GM23338 (cell line): ENCODE data around the gene FXYD5. TPM values are rescaled to one million over a fixed set of nuclear protein-coding genes. Genes with fewer than 3 reads are reported as not detected.

ENCODE experiments used
- ATAC-seq: fragments of 200-7000 bp; cut with Tn5 transposase; 3 replicates; pipeline ENCODE4 v1.9.1; 2020
- DNase-seq: peaks from one replicate; pipeline ENCODE4 v3.0.0-alpha.2; 2015; ENCODE audit warnings: low spot score
- H2AFZ ChIP-seq: fragments of 200-600 bp; sonication (generic); 2 replicates; pipeline ENCODE4 v1.8.0; 2016; ENCODE audit warnings: antibody characterized with exemption, mild to moderate bottlenecking, moderate library complexity
- H3F3A ChIP-seq: fragments of 200-600 bp; sonication (generic); replicated peaks from 2 replicates; pipeline ENCODE4 v1.8.0; 2017; ENCODE audit warnings: antibody characterized with exemption, mixed run types, low read depth
- H3K27ac ChIP-seq: fragments of 200-600 bp; sonication (generic); 2 replicates; pipeline ENCODE4 v1.6.1; 2016; ENCODE audit warnings: low read depth
- H3K27me3 ChIP-seq: fragments of 200-600 bp; sonication (generic); 2 replicates; pipeline ENCODE4 v1.8.0; 2016; ENCODE audit warnings: mild to moderate bottlenecking, mixed run types, moderate library complexity; ENCODE audit not compliant: insufficient read depth
- H3K36me3 ChIP-seq: fragments of 200-600 bp; sonication (generic); 2 replicates; pipeline ENCODE4 v1.8.0; 2016; ENCODE audit warnings: mild to moderate bottlenecking; ENCODE audit not compliant: insufficient read depth
- H3K4me1 ChIP-seq: fragments of 200-600 bp; sonication (generic); 2 replicates; pipeline ENCODE4 v1.8.0; 2016; ENCODE audit warnings: mild to moderate bottlenecking, moderate library complexity; ENCODE audit not compliant: insufficient read depth
- H3K4me2 ChIP-seq: fragments of 200-600 bp; sonication (generic); 2 replicates; pipeline ENCODE4 v1.7.1; 2017; ENCODE audit warnings: mixed run types
- H3K4me3 ChIP-seq: fragments of 200-600 bp; sonication (generic); 2 replicates; pipeline ENCODE4 v1.6.1; 2016; ENCODE audit warnings: mixed run types
- H3K79me2 ChIP-seq: fragments of 200-600 bp; sonication (generic); replicated peaks from 2 replicates; pipeline ENCODE4 v1.8.0; 2017; ENCODE audit warnings: mild to moderate bottlenecking; ENCODE audit not compliant: insufficient read depth
- H3K9me2 ChIP-seq: fragments of 200-600 bp; sonication (generic); 2 replicates; pipeline ENCODE4 v1.8.0; 2017; ENCODE audit not compliant: insufficient read depth
- H4K20me1 ChIP-seq: fragments of 200-600 bp; sonication (generic); replicated peaks from 2 replicates; pipeline ENCODE4 v1.8.0; 2017; ENCODE audit warnings: mild to moderate bottlenecking; ENCODE audit not compliant: insufficient read depth
- H3K27ac Mint-ChIP-seq: 2 replicates; pipeline ENCODE4 v1.8.0; 2020; ENCODE audit warnings: inconsistent platforms, mild to moderate bottlenecking, moderate library complexity, mixed read lengths
- H3K27me3 Mint-ChIP-seq: 3 replicates; pipeline ENCODE4 v1.8.0; 2022; ENCODE audit warnings: low read depth, mild to moderate bottlenecking, moderate library complexity, mixed read lengths, inconsistent platforms; ENCODE audit not compliant: insufficient read depth, poor library complexity
- H3K36me3 Mint-ChIP-seq: 3 replicates; pipeline ENCODE4 v1.8.0; 2021; ENCODE audit warnings: low read depth, mild to moderate bottlenecking, inconsistent platforms, moderate library complexity, mixed read lengths
- H3K4me1 Mint-ChIP-seq: 3 replicates; pipeline ENCODE4 v1.8.0; 2020; ENCODE audit warnings: mild to moderate bottlenecking, inconsistent platforms, mixed read lengths
- H3K4me3 Mint-ChIP-seq: 3 replicates; pipeline ENCODE4 v1.8.0; 2021; ENCODE audit warnings: moderate library complexity, mild to moderate bottlenecking, inconsistent platforms, mixed read lengths
- H3K9me3 Mint-ChIP-seq: 3 replicates; pipeline ENCODE4 v1.8.0; 2020; ENCODE audit warnings: moderate library complexity, mild to moderate bottlenecking, inconsistent platforms, mixed read lengths
- CREB1 ChIP-seq: fragments of 250-450 bp; sonication (Bioruptor Pico); IDR thresholded peaks from 2 replicates; pipeline ENCODE4 v1.5.0; 2020; ENCODE audit warnings: low read depth, mild to moderate bottlenecking, moderate library complexity
- CTCF ChIP-seq, 2 experiments: fragments of 200-600 bp in 1 of 2; sonication (generic) in 1 of 2; conservative IDR thresholded peaks; 2 replicates each; pipeline versions ENCODE4 v1.5.1 to v1.6.1; 2016 to 2017; ENCODE audit warnings: antibody characterized with exemption in 2 of 2, low read depth in 2 of 2, mild to moderate bottlenecking in 2 of 2, moderate library complexity in 1 of 2
- ETS1 ChIP-seq: IDR thresholded peaks from 2 replicates; pipeline ENCODE4 v1.6.1; 2016; ENCODE audit warnings: antibody characterized with exemption
- EZH2 ChIP-seq: fragments of 200-600 bp; sonication (generic); IDR thresholded peaks from one replicate; pipeline ENCODE4 v1.8.0; 2017; ENCODE audit warnings: antibody characterized with exemption, mild to moderate bottlenecking, low read depth; ENCODE audit not compliant: unreplicated experiment
- EZH2phosphoT487 ChIP-seq: fragments of 200-600 bp; sonication (generic); IDR thresholded peaks from one replicate; pipeline ENCODE4 v1.8.1; 2018; ENCODE audit warnings: antibody characterized with exemption; ENCODE audit not compliant: unreplicated experiment
- JUNB ChIP-seq: IDR thresholded peaks from one replicate; pipeline ENCODE4 v1.6.1; 2016; ENCODE audit warnings: antibody characterized with exemption; ENCODE audit not compliant: unreplicated experiment
- NANOG ChIP-seq: IDR thresholded peaks from 2 replicates; pipeline ENCODE4 v1.6.1; 2016; ENCODE audit warnings: antibody characterized with exemption, borderline replicate concordance
- POLR2AphosphoS5 ChIP-seq: IDR thresholded peaks from 2 replicates; pipeline ENCODE4 v1.6.1; 2016; ENCODE audit warnings: antibody characterized with exemption, low read depth
- REST ChIP-seq: IDR thresholded peaks from one replicate; pipeline ENCODE4 v1.6.1; 2018; ENCODE audit warnings: antibody characterized with exemption; ENCODE audit not compliant: unreplicated experiment
- STAT1 ChIP-seq: IDR thresholded peaks from one replicate; pipeline ENCODE4 v1.6.1; 2016; ENCODE audit warnings: antibody characterized with exemption; ENCODE audit not compliant: unreplicated experiment
- ZNF114 ChIP-seq: fragments of 250-450 bp; sonication (Bioruptor Pico); IDR thresholded peaks from 2 replicates; pipeline ENCODE4 v1.5.0; 2020; ENCODE audit warnings: mild to moderate bottlenecking, moderate library complexity
- ZNF331 ChIP-seq: fragments of 250-450 bp; sonication (Bioruptor Pico); IDR thresholded peaks from 2 replicates; pipeline ENCODE4 v1.5.0; 2020; ENCODE audit warnings: low read depth, mild to moderate bottlenecking, moderate library complexity
- ZNF462 ChIP-seq: fragments of 250-450 bp; sonication (Bioruptor Pico); IDR thresholded peaks from 2 replicates; pipeline ENCODE4 v1.5.0; 2020; ENCODE audit warnings: mild to moderate bottlenecking, moderate library complexity
- polyA plus RNA-seq: library from polyadenylated mRNA; unstranded; fragments of >200 nt; fragmentation: Nextera tagmentation; extraction: Ambion mirVana; gene quantifications from 2 replicates; pipeline ENCODE4 v1.2.1, GENCODE V29; 2016
- total RNA-seq: library from RNA; depleted of rRNA; stranded (reverse); fragments of >200 nt; shearing (Covaris generic); gene quantifications from 2 replicates; pipeline ENCODE4 v1.2.3, GENCODE V29; 2014

FXYD5 gene
- total and polyA plus RNA-seq, 2 experiments from 2014 or later: 97.7 to 233 TPM

GRCh38 chr19:35133826-35134225 is 20.7 kb upstream of the FXYD5 start:
- Histone ChIP-seq H3K4me1 (peaks cover 11% of the 10 kb centered on the region; the same call in 1 of the 2 replicates), H3K4me2 (no peak overlapping the region), H3F3A (0 out of 2 replicates have a peak, but pooled peaks cover 2% of the 10 kb centered on the region), H2AFZ (no peak overlapping the region), H3K27me3 (no peaks in the 10 kb centered on the region), H3K27ac (no peak overlapping the region), H4K20me1 (no peaks in the 10 kb centered on the region), H3K36me3 (no peaks in the 10 kb centered on the region), H3K9me2 (peaks cover 10% of the 10 kb centered on the region), H3K4me3 (no peak overlapping the region), H3K79me2 (no peaks in the 10 kb centered on the region)
- Mint-ChIP-seq H3K4me3 (no peak overlapping the region), H3K9me3 (no peaks in the 10 kb centered on the region), H3K4me1 (peaks cover 16% of the 10 kb centered on the region), H3K27ac (no peak overlapping the region), H3K27me3 (peaks cover 4% of the 10 kb centered on the region), H3K36me3 (no peaks in the 10 kb centered on the region; the same call in 2 of the 3 replicates)
- ATAC-seq (no peak), DNase-seq (no peak)
- no peak for TF ChIP-seq CREB1
- no peak for TF ChIP-seq NANOG
- TF ChIP-seq ZNF114: no peak
- TF ChIP-seq STAT1: no peak
- no peak for TF ChIP-seq ZNF331
- no peak for TF ChIP-seq REST
- TF ChIP-seq JUNB: no peak
- no peak for TF ChIP-seq ETS1
- TF ChIP-seq EZH2phosphoT487: no peak
- TF ChIP-seq CTCF (conservative IDR thresholded peaks at IDR 0.05; ENCODE audit: low read depth in 2 of 2): no peak
- TF ChIP-seq EZH2: no peak
- no peak for TF ChIP-seq ZNF462 (CRISPR knock-in tag)
- no peak for TF ChIP-seq POLR2AphosphoS5
